ENCODE data around the gene ELFN2.

The ELFN2 gene

DNA sequence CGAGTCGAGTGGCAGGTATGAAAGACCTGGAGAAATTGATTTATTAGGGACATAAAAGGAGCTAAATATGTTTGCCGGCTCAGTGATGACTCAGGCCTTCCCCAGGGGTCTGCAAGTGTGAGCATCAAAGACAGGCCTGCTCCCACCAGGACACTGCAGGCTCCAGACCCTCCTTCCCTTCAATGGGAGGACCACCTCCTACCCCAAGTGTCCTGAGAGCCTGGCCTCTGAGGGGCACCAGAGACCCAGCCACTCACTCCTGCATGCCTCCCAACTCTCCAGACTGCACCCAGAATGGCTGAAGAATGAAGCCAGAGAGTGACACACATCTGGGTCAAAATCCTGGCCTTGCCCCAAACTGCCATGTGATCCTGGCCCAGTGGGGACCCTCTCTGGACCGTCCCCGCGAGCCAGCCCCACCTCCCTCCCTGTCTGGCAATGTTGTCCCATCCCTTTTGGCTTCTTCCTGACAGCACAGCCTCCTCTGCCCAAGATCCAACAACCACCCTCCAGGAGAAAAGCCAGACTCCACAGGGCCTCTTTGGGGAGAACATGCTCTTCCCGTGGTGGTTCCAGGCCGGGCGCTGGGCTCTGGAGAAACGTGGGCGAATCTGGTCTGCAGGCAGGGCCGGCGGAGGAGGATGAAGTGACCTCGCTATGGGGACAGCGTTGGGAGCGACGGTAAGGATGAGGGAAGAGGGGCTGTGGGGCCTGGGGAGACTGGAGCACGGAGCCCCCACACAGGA, 108.7 kb downstream of the ELFN2 start:
- Histone ChIP-seq H3K9me2 (replicated peaks; ENCODE audit: control insufficient read depth, low read length) (no peaks in the 10 kb centered on the region), H3F3A (ENCODE audit: control insufficient read depth, insufficient read depth) (no peaks in the 10 kb centered on the region), H3K4me3 (ENCODE audit: low read length) (no peak overlapping the region), H3K4me2 (ENCODE audit: low read length) (no peak overlapping the region), H3K36me3 (ENCODE audit: control insufficient read depth, low read length) (0 out of 2 replicates have a peak, but pooled peaks cover 6% of the 10 kb centered on the region), H3K79me2 (ENCODE audit: control insufficient read depth, low read length) (no peaks in the 10 kb centered on the region), H3K27ac (ENCODE audit: low read depth, low read length) (no peak overlapping the region), H3K9me3 (ENCODE audit: control insufficient read depth, insufficient read depth, low read length) (no peaks in the 10 kb centered on the region), H3K4me1 (ENCODE audit: control insufficient read depth, low read length) (peaks cover 29% of the 10 kb centered on the region), H4K20me1 (ENCODE audit: control insufficient read depth, insufficient read depth, low read depth, low read length) (0 out of 2 replicates have a peak, but pooled peaks cover 4% of the 10 kb centered on the region), H3K27me3 (ENCODE audit: control insufficient read depth, low read length) (peaks cover 26% of the 10 kb centered on the region)
- TF ChIP-seq CTCF (IDR thresholded peaks at IDR 0.05; ENCODE audit: low read depth, low read length, poor library complexity, severe bottlenecking) = no peak
- no peak for TF ChIP-seq EZH2phosphoT487 (IDR thresholded peaks at IDR 0.05; ENCODE audit: borderline replicate concordance, low read length)

Data from DOHH2 (cell line).